ENCODE results near the gene BLTP3B. TPM values are rescaled to one million over a fixed set of nuclear protein-coding genes. Genes with fewer than 3 reads are reported as not detected.

Gene BLTP3B
- 36.8 TPM for total RNA-seq

DNA sequence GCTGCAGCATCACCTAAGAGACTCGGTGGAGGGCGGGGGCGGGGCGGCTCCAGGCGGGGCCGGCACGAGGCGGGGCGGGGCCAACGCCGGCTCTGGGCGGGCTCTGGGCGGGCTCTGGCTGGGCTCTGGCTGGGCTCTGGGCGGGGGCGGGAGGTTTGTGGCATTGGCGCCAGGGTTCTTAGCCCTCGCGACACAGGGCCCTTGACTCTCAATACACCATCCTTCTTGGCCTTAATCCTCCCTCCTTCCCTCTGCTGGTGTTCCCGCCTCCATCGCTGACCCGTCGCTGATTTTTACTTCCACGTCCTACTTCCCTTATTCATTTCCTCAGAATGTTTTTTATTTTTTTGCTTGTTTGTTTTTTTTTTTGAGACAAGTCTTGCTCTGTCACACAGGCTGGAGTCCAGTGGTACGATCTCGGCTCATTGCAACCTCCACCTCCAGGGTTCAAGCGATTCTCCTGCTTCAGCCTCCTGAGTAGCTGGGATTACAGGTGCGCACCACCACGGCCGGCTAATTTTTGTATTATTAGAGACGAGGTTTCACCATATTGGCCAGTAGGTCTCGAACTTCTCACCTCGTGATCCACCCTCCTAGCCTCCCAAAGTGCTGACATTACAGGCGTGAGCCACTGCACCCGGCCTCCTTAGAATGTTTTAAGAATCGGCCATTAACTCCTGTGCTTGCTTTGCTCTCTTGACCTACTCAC is at the start of gene BLTP3B:
BLTP3B (minus strand) TSS at position 24 of the 709 bp plus-strand sequence. CDS start 239 bp downstream, outside the sequence.

Small RNAs within 50 kb of the gene (small RNA-seq; reads per million reads assigned to genes)
- not detected for gene MIR1827 (ENCODE audit: low replicate concordance)
- gene RN7SL176P (ENCODE audit: low replicate concordance): not detected

Other genes with a start within 250 kb of the BLTP3B start
- gene ANKS1B, start 157.9 kb downstream of the BLTP3B start, total RNA-seq: 8.7 TPM
- 23.8 TPM for gene ACTR6, start 57.9 kb upstream of the BLTP3B start, total RNA-seq
- 5.1 TPM for gene DEPDC4, start 124.2 kb upstream of the BLTP3B start, total RNA-seq
- 53.7 TPM for gene SCYL2, start 124.3 kb upstream of the BLTP3B start, total RNA-seq
- 0.23 TPM for gene SLC17A8, start 214.2 kb upstream of the BLTP3B start, total RNA-seq

Measured in metanephros (tissue), 2 donors.